ENCODE measurements around the gene AFF3.

DNA sequence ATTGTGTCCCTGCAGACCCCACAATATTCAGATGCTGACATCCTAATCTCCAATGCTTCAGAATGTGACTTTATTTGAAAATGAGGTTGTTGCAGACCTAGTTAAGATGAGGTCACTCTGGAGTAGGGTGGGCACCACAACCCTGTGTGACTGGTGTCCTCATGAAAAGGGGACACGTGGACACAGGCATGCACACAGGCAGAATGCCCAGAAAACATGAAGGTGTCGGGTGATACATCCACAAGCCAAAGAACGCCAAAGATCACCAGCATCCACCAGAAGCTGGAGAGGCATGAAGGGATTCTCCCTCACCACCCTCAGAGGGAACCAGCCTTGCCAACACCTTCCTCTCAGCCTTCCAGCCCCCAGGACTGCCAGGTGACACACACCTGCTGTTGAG, 69.3 kb downstream of the AFF3 start:
- TF ChIP-seq, protein P1, sequence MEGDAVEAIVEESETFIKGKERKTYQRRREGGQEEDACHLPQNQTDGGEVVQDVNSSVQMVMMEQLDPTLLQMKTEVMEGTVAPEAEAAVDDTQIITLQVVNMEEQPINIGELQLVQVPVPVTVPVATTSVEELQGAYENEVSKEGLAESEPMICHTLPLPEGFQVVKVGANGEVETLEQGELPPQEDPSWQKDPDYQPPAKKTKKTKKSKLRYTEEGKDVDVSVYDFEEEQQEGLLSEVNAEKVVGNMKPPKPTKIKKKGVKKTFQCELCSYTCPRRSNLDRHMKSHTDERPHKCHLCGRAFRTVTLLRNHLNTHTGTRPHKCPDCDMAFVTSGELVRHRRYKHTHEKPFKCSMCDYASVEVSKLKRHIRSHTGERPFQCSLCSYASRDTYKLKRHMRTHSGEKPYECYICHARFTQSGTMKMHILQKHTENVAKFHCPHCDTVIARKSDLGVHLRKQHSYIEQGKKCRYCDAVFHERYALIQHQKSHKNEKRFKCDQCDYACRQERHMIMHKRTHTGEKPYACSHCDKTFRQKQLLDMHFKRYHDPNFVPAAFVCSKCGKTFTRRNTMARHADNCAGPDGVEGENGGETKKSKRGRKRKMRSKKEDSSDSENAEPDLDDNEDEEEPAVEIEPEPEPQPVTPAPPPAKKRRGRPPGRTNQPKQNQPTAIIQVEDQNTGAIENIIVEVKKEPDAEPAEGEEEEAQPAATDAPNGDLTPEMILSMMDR (optimal IDR thresholded peaks at IDR 0.05 in 1 of 3, IDR thresholded peaks at IDR 0.05 in 1 of 3, conservative IDR thresholded peaks at IDR 0.05 in 1 of 3; ENCODE audit: extremely low read depth in 1 of 3, insufficient read depth in 2 of 3, low read length in 3 of 3), result no peak
- TF ChIP-seq EZH2 (IDR thresholded peaks at IDR 0.05; ENCODE audit: low read length), result no peak

Data from keratinocyte (primary cell).